Tibial nerve (tissue), 4 donors: ENCODE results near the gene RBBP7. TPM values are rescaled to one million over a fixed set of nuclear protein-coding genes. Genes with fewer than 3 reads are reported as not detected.

Experiments used
- DNase-seq, 2 donors: peaks; one replicate each; pipeline ENCODE4 v3.0.0-alpha.2; 2019; ENCODE audit warnings: low spot score in 2 of 2
- H3K27ac ChIP-seq, 4 donors: fragments of 200-600 bp; sonication (generic) in 3 of 4; one replicate each; pipeline ENCODE4 v1.5.1; 2017 to 2019; ENCODE audit warnings: mild to moderate bottlenecking in 1 of 4
- H3K27me3 ChIP-seq, 2 donors: fragments of 200-600 bp; sonication (generic) in 1 of 2; one replicate each; pipeline versions ENCODE4 v1.5.1 to v1.6.0; 2017 to 2019
- H3K36me3 ChIP-seq, 3 donors: fragments of 200-600 bp; sonication (generic); one replicate each; pipeline ENCODE4 v1.5.1; 2018 to 2019
- H3K4me1 ChIP-seq, 4 donors: fragments of 200-600 bp; sonication (generic) in 3 of 4; one replicate each; pipeline ENCODE4 v1.5.1; 2017 to 2019
- H3K4me3 ChIP-seq, 4 donors: fragments of 200-600 bp; sonication (generic) in 3 of 4; one replicate each; pipeline ENCODE4 v1.5.1; 2017 to 2019; ENCODE audit warnings: mild to moderate bottlenecking in 1 of 4, moderate library complexity in 1 of 4
- H3K9me3 ChIP-seq, 4 donors: fragments of 200-600 bp; sonication (generic) in 3 of 4; one replicate each; pipeline ENCODE4 v1.5.1; 2017 to 2019
- CTCF ChIP-seq, 5 experiments: fragments of 200-600 bp in 3 of 5; fragments of 450-650 bp in 2 of 5; sonication (generic) in 3 of 5; IDR thresholded peaks; one replicate each; pipeline ENCODE4 v1.5.1; 2016 to 2019; ENCODE audit warnings: antibody characterized with exemption in 5 of 5, mild to moderate bottlenecking in 3 of 5, moderate library complexity in 2 of 5
- EP300 ChIP-seq, 2 donors: sonication (generic); formaldehyde crosslinking; IDR thresholded peaks; one replicate each; pipeline ENCODE4 v1.6.1; 2017; ENCODE audit warnings: antibody characterized with exemption in 2 of 2, mild to moderate bottlenecking in 1 of 2
- POLR2A ChIP-seq, 2 donors: fragments of 450-650 bp; IDR thresholded peaks; one replicate each; pipeline ENCODE4 v1.6.1; 2017; ENCODE audit warnings: antibody characterized with exemption in 2 of 2, mild to moderate bottlenecking in 2 of 2, moderate library complexity in 2 of 2
- WGBS, 2 donors: methylation state at CpG; one replicate each; pipeline ENCODE4 v1.1.5; 2018; 5-methylcytosine and 5-hydroxymethylcytosine counted together
- total RNA-seq, 4 donors: library from RNA; depleted of rRNA; stranded (reverse); fragments of >200 nt; gene quantifications; one replicate each; pipeline ENCODE4 v1.1.0, GENCODE V29; 2016

The RBBP7 gene
- total RNA-seq, 4 donors from 2014 or later = 69.7 to 85.5 (median 79.2) TPM

DNA sequence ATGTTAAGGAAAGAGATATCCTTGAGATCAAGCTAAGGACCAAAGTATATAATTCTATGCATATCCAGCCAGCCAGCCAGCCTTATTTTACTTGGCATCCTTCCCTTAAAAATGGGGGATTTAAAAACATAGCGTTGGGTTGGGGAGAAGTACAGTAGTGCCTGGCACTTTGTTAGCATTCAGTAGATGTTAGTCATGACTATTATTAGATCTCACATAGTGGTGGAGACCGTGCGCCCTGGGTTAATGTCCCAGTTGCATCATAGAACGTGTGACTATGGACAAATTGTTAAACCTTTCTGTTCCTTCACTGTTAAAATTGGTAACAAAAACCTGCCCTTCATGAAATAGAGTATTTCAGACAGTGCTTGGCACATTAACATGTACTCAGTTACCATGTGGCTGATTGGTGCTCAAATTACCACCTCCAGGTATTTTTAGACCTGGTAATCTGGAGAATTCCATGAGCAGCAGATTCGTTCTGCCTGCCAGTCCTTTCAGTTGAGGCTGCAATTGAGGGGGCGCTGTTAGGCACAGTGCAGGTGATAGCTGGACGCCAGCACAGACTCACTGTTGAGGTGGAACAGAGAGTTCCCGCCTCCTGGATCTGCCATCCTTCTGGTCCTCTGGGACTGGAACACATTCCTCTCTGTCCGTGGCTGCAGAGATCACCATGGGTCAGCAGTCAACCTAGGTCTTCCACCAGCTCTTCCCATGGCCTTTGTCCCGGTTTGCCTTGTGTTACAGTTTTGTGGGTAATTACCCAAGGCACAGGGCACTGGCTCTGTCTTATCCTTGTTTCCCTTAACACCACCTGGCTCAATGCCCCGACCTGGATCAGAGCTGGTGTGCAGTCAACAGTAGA, 31.7 kb downstream of the RBBP7 start:
- Histone ChIP-seq H3K27ac (no peak overlapping the region), H3K36me3 (peaks cover 0 to 24% (median 0%) of the 10 kb centered on the region in 3 donors), H3K4me1 (peaks cover 0 to 7% (median 0%) of the 10 kb centered on the region in 4 donors), H3K4me3 (no peak overlapping the region), H3K9me3 (no peaks in the 10 kb centered on the region), H3K27me3 (no peaks in the 10 kb centered on the region)
- DNase-seq = no peak
- WGBS, 2 donors = 42 to 80% methylated on average over 9 to 11 of the region's 11 CpGs
- TF ChIP-seq CTCF (IDR thresholded peaks at IDR 0.05) (no peak), EP300 (IDR thresholded peaks at IDR 0.05) (no peak), POLR2A (IDR thresholded peaks at IDR 0.05) (no peak)

- WGBS, 2 donors = 55 to 67% methylated on average over 7 to 9 of the region's 9 CpGs
- no peak overlapping the region for H3K4me3 ChIP-seq
- H3K27ac ChIP-seq = no peak overlapping the region
- no peaks in the 10 kb centered on the region for H3K27me3 ChIP-seq
- peak in 4 of 5 experiments; percentile 15 to 29 (median 26) for TF ChIP-seq CTCF (IDR thresholded peaks at IDR 0.05)
- no peak for TF ChIP-seq POLR2A (IDR thresholded peaks at IDR 0.05)
- H3K36me3 ChIP-seq = peaks cover 0 to 33% (median 0%) of the 10 kb centered on the region in 3 donors
- H3K9me3 ChIP-seq = no peaks in the 10 kb centered on the region
- H3K4me1 ChIP-seq = no peaks in the 10 kb centered on the region
- no peak for DNase-seq
Observed at GRCh38 chrX:16836371-16836770, 33.8 kb downstream of the RBBP7 start.

GRCh38 chrX:16834806-16835205, 35.4 kb downstream of the RBBP7 start:
- no peaks in the 10 kb centered on the region for H3K27me3 ChIP-seq
- no peak overlapping the region for H3K4me3 ChIP-seq
- WGBS, 2 donors = 74 to 85% methylated on average over 6 of the region's 6 CpGs
- H3K36me3 ChIP-seq = peaks cover 0 to 33% (median 0%) of the 10 kb centered on the region in 3 donors
- H3K9me3 ChIP-seq = no peaks in the 10 kb centered on the region
- H3K4me1 ChIP-seq = no peaks in the 10 kb centered on the region
- DNase-seq = no peak
- TF ChIP-seq CTCF (IDR thresholded peaks at IDR 0.05) (no peak), EP300 (IDR thresholded peaks at IDR 0.05) (no peak), POLR2A (IDR thresholded peaks at IDR 0.05) (no peak)
- no peak overlapping the region for H3K27ac ChIP-seq

GRCh38 chrX:16832301-16832700, 37.9 kb downstream of the RBBP7 start:
- no peak for TF ChIP-seq CTCF (IDR thresholded peaks at IDR 0.05)
- no peak for TF ChIP-seq POLR2A (IDR thresholded peaks at IDR 0.05)
- no peak for TF ChIP-seq EP300 (IDR thresholded peaks at IDR 0.05)
- no peaks in the 10 kb centered on the region for H3K27me3 ChIP-seq
- peaks cover 0 to 35% (median 0%) of the 10 kb centered on the region in 3 donors for H3K36me3 ChIP-seq
- H3K4me3 ChIP-seq = no peak overlapping the region
- H3K9me3 ChIP-seq = no peaks in the 10 kb centered on the region
- H3K4me1 ChIP-seq = peaks cover 0 to 7% (median 0%) of the 10 kb centered on the region in 4 donors
- H3K27ac ChIP-seq = no peak overlapping the region
- DNase-seq = no peak
- WGBS, 2 donors = 71 to 91% methylated on average over 5 of the region's 5 CpGs
